ENCODE measurements around the gene C1QTNF9. TPM values are rescaled to one million over a fixed set of nuclear protein-coding genes. Genes with fewer than 3 reads are reported as not detected.

C1QTNF9 gene
- total and polyA plus RNA-seq, 2 donors (not counting 3 experiments of a cell fraction or from before 2014, with no cell fraction given): not detected

DNA sequence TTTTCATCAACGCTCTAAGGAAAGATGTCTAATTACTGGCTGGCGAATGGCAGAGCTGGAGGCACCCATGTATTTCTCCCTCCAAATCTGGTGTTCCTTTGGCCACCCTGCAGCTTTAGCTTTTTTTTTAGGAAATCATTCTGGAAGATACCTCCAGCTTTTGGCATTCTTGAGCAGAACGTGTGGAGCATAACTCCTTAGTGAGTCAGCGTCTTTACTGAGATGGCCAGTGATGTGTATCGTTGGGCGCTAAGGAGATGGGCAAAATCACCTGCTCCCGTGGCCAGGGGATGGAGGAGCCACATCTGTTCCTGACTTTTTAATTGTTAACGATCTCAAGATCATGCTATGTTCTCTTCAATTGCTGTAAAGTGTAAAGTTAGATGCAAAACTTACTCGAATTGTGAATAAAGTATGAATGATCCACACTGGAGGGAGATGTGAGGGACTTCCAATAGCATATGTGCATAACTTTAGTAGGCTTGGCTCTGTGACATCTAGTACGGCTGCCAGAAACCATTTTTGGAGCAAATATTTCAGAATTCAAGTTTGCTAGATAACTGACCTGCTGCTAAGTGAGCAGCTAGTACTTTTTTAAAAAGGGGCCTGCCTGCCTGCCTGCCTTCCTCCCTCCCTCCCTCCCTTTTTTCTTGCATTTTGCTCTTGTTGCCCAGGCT is 24.4 kb upstream of the C1QTNF9 start:
- H4K20me1 ChIP-seq (replicated peaks; ENCODE audit: control insufficient read depth, extremely low read depth, insufficient read depth, low read length): no peaks in the 10 kb centered on the region
- no peaks in the 10 kb centered on the region for H3K27me3 ChIP-seq (ENCODE audit: control insufficient read depth in 2 of 2, insufficient read depth in 2 of 2, low read length in 2 of 2)
- intact Hi-C loops (cut with micrococcal nuclease): no loop called here
- dilution Hi-C loops (cut with MboI; ENCODE audit: extremely low pct_ligation_motif_present, low sequenced_read_pairs): no loop called here
- no peak overlapping the region for H3K27ac ChIP-seq (ENCODE audit: insufficient read depth, low read depth, low read length)
- H3K36me3 ChIP-seq (ENCODE audit: control insufficient read depth in 2 of 2, extremely low read depth in 1 of 2, insufficient read depth in 2 of 2, low read length in 2 of 2): peaks cover 0 to 3% of the 10 kb centered on the region in 2 experiments
- no peak for DNase-seq (ENCODE audit: low read depth, low spot score)
- ChIA-PET POLR2A (no interaction called here), CTCF (interaction anchor here (1.0 kb wide), 1 partner anchor 11 kb away, joined by 3 read pairs; no protein-coding TSS in a partner anchor)
- no peaks in the 10 kb centered on the region for H3K4me1 ChIP-seq (ENCODE audit: control insufficient read depth, extremely low read depth, insufficient read depth, low read length)
- FAIRE-seq: no peak
- H3K9ac ChIP-seq (replicated peaks; ENCODE audit: extremely low read depth, insufficient read depth, low read length): no peak overlapping the region
- no peaks in the 10 kb centered on the region for H3K79me2 ChIP-seq (ENCODE audit: control insufficient read depth, insufficient read depth, low read length)
- H3K4me3 ChIP-seq (replicated peaks in 1 of 3; ENCODE audit: insufficient read depth in 1 of 3, low read depth in 1 of 3, low read length in 3 of 3): no peak overlapping the region
- no TSS peak for BruUV-seq (replicated peaks)
- no peak overlapping the region for H2AFZ ChIP-seq (ENCODE audit: low read depth, low read length)
- TF ChIP-seq FOS (IDR thresholded peaks at IDR 0.05; ENCODE audit: borderline replicate concordance, insufficient read depth, low read length) (no peak), GATA2 (IDR thresholded peaks at IDR 0.05; ENCODE audit: insufficient read depth, insufficient read length, low read depth, low read length) (no peak), EZH2 (IDR thresholded peaks at IDR 0.05; ENCODE audit: borderline replicate concordance, low read depth, low read length, severe bottlenecking) (no peak), POLR2AphosphoS5 (IDR thresholded peaks at IDR 0.05; ENCODE audit: insufficient read depth, low read depth, low read length) (no peak), POLR2A (IDR thresholded peaks at IDR 0.05; ENCODE audit: low read depth, low read length) (no peak)
- TF ChIP-seq, protein P1, sequence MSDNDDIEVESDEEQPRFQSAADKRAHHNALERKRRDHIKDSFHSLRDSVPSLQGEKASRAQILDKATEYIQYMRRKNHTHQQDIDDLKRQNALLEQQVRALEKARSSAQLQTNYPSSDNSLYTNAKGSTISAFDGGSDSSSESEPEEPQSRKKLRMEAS (IDR thresholded peaks at IDR 0.05; ENCODE audit: insufficient read depth, insufficient read length): no peak
- TF ChIP-seq, protein P2, sequence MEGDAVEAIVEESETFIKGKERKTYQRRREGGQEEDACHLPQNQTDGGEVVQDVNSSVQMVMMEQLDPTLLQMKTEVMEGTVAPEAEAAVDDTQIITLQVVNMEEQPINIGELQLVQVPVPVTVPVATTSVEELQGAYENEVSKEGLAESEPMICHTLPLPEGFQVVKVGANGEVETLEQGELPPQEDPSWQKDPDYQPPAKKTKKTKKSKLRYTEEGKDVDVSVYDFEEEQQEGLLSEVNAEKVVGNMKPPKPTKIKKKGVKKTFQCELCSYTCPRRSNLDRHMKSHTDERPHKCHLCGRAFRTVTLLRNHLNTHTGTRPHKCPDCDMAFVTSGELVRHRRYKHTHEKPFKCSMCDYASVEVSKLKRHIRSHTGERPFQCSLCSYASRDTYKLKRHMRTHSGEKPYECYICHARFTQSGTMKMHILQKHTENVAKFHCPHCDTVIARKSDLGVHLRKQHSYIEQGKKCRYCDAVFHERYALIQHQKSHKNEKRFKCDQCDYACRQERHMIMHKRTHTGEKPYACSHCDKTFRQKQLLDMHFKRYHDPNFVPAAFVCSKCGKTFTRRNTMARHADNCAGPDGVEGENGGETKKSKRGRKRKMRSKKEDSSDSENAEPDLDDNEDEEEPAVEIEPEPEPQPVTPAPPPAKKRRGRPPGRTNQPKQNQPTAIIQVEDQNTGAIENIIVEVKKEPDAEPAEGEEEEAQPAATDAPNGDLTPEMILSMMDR (IDR thresholded peaks at IDR 0.05; ENCODE audit: extremely low read depth in 1 of 2, insufficient read depth in 1 of 2, low read depth in 1 of 2, low read length in 2 of 2): no peak
- H3K4me2 ChIP-seq (ENCODE audit: insufficient read depth, low read length): no peak overlapping the region
- no peaks in the 10 kb centered on the region for H3K9me1 ChIP-seq (replicated peaks; ENCODE audit: control insufficient read depth, extremely low read depth, insufficient read depth, low read length)
- H3K9me3 ChIP-seq (replicated peaks; ENCODE audit: control insufficient read depth, insufficient read depth, low read length): no peaks in the 10 kb centered on the region
